HepG2 (cell line): ENCODE results near the gene CHRNG.

Experiments
- GLMP ChIP-seq: sonication (generic); formaldehyde crosslinking; IDR thresholded peaks from 2 replicates; pipeline ENCODE4 v1.9.0; 2021; ENCODE audit warnings: missing genetic modification reagents, mild to moderate bottlenecking, borderline replicate concordance
- GPN1 ChIP-seq: sonication (generic); formaldehyde crosslinking; IDR thresholded peaks from 2 replicates; pipeline ENCODE4 v1.5.1; 2020; ENCODE audit warnings: missing genetic modification reagents, borderline replicate concordance
- PPARG ChIP-seq: conservative IDR thresholded peaks from 2 replicates; pipeline ENCODE4 v1.6.1; 2016; ENCODE audit warnings: missing biosample characterization, missing genetic modification reagents
- ZBTB7B ChIP-seq: sonication (generic); formaldehyde crosslinking; IDR thresholded peaks from 2 replicates; pipeline ENCODE4 v1.4.0; 2020; ENCODE audit warnings: missing genetic modification reagents
- ZNF503 ChIP-seq: sonication (generic); formaldehyde crosslinking; IDR thresholded peaks from 2 replicates; pipeline ENCODE4 v1.4.0; 2020; ENCODE audit warnings: missing genetic modification reagents
- TF ChIP-seq, protein P1 (sequence below): sonication (generic); formaldehyde crosslinking; IDR thresholded peaks from 2 replicates; pipeline ENCODE4 v1.5.0; 2020; ENCODE audit warnings: mild to moderate bottlenecking, missing genetic modification reagents, moderate library complexity
- TF ChIP-seq, protein P2 (sequence below): IDR thresholded peaks from 2 replicates; pipeline ENCODE4 v1.6.1; 2016; ENCODE audit warnings: low read depth, borderline replicate concordance

- TF ChIP-seq PPARG (CRISPR knock-in tag) (no peak), ZBTB7B (no peak), ZNF503 (CRISPR knock-in tag) (no peak), GPN1 (CRISPR knock-in tag) (no peak), GLMP (CRISPR knock-in tag) (no peak)
- TF ChIP-seq, protein P1, sequence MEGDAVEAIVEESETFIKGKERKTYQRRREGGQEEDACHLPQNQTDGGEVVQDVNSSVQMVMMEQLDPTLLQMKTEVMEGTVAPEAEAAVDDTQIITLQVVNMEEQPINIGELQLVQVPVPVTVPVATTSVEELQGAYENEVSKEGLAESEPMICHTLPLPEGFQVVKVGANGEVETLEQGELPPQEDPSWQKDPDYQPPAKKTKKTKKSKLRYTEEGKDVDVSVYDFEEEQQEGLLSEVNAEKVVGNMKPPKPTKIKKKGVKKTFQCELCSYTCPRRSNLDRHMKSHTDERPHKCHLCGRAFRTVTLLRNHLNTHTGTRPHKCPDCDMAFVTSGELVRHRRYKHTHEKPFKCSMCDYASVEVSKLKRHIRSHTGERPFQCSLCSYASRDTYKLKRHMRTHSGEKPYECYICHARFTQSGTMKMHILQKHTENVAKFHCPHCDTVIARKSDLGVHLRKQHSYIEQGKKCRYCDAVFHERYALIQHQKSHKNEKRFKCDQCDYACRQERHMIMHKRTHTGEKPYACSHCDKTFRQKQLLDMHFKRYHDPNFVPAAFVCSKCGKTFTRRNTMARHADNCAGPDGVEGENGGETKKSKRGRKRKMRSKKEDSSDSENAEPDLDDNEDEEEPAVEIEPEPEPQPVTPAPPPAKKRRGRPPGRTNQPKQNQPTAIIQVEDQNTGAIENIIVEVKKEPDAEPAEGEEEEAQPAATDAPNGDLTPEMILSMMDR (CRISPR knock-in tag): no peak
- TF ChIP-seq, protein P2, sequence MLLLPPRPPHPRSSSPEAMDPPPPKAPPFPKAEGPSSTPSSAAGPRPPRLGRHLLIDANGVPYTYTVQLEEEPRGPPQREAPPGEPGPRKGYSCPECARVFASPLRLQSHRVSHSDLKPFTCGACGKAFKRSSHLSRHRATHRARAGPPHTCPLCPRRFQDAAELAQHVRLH (CRISPR knock-in tag): no peak
Measured at GRCh38 chr2:232543491-232543890, 4.0 kb downstream of the CHRNG start.
